HCT116 (cell line): ENCODE data around the gene SLC22A4. TPM values are rescaled to one million over a fixed set of nuclear protein-coding genes. Genes with fewer than 3 reads are reported as not detected.

Experiments used
- ATAC-seq: fragments of 200-7000 bp; cut with Tn5 transposase; 2 replicates; pipeline ENCODE4 v1.9.1; 2020; ENCODE audit warnings: mild to moderate bottlenecking, moderate library complexity
- BruUV-seq: library from RNA; stranded (reverse); fragments of 400-500 nt; replicated peaks from 2 replicates; lab custom pipeline; 2021; lab: Mats Ljungman, UMichigan
- CTCF ChIA-PET: fragments of 300-600 bp; sonication (Branson Sonifier 250); formaldehyde crosslinking; loops from one replicate; lab custom pipeline; 2021; ENCODE audit warnings: antibody characterized with exemption; lab: Charles Lee
- POLR2A ChIA-PET: fragments of 300-600, 350-600 bp; sonication (Branson Sonifier 250); formaldehyde crosslinking; loops from one replicate; lab custom pipeline; 2021; ENCODE audit warnings: antibody characterized with exemption; lab: Charles Lee
- RAD21 ChIA-PET, 2 experiments: fragments of 300-600 bp; sonication (Branson Sonifier 250); formaldehyde crosslinking; loops; one replicate each; lab custom pipeline; 2023; ENCODE audit warnings: low total read pairs in 2 of 2; ENCODE audit not compliant: uncharacterized antibody in 2 of 2, unreplicated experiment in 2 of 2, low non-redundant PET in 1 of 2; lab: Charles Lee
- DNase-seq: peaks from one replicate; pipeline ENCODE4 v3.0.0-alpha.2; 2010; ENCODE audit warnings: low read depth, low spot score
- H2AFZ ChIP-seq: fragments of 200-600 bp; shearing (Covaris generic), sonication (generic); 2 replicates; pipeline ENCODE4 v1.6.1; 2017; ENCODE audit warnings: low read depth, mixed run types, mixed read lengths, antibody characterized with exemption, low read length; ENCODE audit not compliant: poor library complexity, severe bottlenecking
- H3K27ac ChIP-seq: 2 replicates; pipeline ENCODE4 v1.5.1; 2012; ENCODE audit warnings: low read depth, low read length
- H3K27me3 ChIP-seq: fragments of 200-600 bp; sonication (generic); 2 replicates; pipeline ENCODE4 v1.6.1; 2016; ENCODE audit warnings: mixed run types, low read length, mixed read lengths; ENCODE audit not compliant: insufficient read depth
- H3K36me3 ChIP-seq, 2 experiments: fragments of 200-500 bp in 1 of 2; fragments of 200-600 bp in 1 of 2; sonication (Bioruptor generic) in 1 of 2; sonication (generic) in 1 of 2; 2 replicates each; pipeline versions ENCODE4 v1.5.1 to v1.6.1; 2014 to 2016; ENCODE audit warnings: low read length in 2 of 2, inconsistent platforms in 1 of 2, mixed read lengths in 1 of 2, mixed run types in 1 of 2; ENCODE audit not compliant: insufficient read depth in 2 of 2, control insufficient read depth in 1 of 2
- H3K4me1 ChIP-seq, 2 experiments: fragments of 200-600 bp in 1 of 2; sonication (generic) in 1 of 2; 2 replicates each; pipeline versions ENCODE4 v1.5.1 to v1.6.1; 2012 to 2017; ENCODE audit warnings: low read length in 2 of 2, inconsistent platforms in 1 of 2, mild to moderate bottlenecking in 1 of 2, mixed read lengths in 1 of 2, mixed run types in 1 of 2, moderate library complexity in 1 of 2; ENCODE audit not compliant: insufficient read depth in 2 of 2, control insufficient read depth in 1 of 2
- H3K4me2 ChIP-seq: fragments of 200-600 bp; sonication (generic); 2 replicates; pipeline ENCODE4 v1.6.1; 2017; ENCODE audit warnings: mixed run types, low read length, mixed read lengths
- H3K4me3 ChIP-seq, 2 experiments: fragments of 200-600 bp in 1 of 2; sonication (generic) in 1 of 2; replicated peaks in 1 of 2; 2 replicates each; pipeline ENCODE4 v1.5.1; 2011 to 2016; ENCODE audit warnings: low read length in 2 of 2, control low read depth in 1 of 2, low read depth in 1 of 2, mild to moderate bottlenecking in 1 of 2, mixed read lengths in 1 of 2, mixed run types in 1 of 2
- H3K79me2 ChIP-seq: fragments of 200-600 bp; sonication (generic); 2 replicates; pipeline ENCODE4 v1.6.1; 2017; ENCODE audit warnings: mild to moderate bottlenecking, mixed run types, low read length, moderate library complexity, mixed read lengths; ENCODE audit not compliant: insufficient read depth
- H3K9ac ChIP-seq: fragments of 200-600 bp; sonication (generic); 2 replicates; pipeline ENCODE4 v1.6.1; 2016; ENCODE audit warnings: low read length, mixed read lengths
- H3K9me2 ChIP-seq: fragments of 200-600 bp; sonication (generic), shearing (Covaris generic); 2 replicates; pipeline ENCODE4 v1.6.1; 2017; ENCODE audit warnings: mixed run types, mild to moderate bottlenecking, moderate library complexity; ENCODE audit not compliant: insufficient read depth
- H3K9me3 ChIP-seq, 2 experiments: fragments of 200-500 bp in 1 of 2; fragments of 200-600 bp in 1 of 2; sonication (Bioruptor generic) in 1 of 2; sonication (generic) in 1 of 2; 2 replicates each; pipeline ENCODE4 v1.6.1; 2014 to 2017; ENCODE audit warnings: low read length in 2 of 2, mixed read lengths in 2 of 2, inconsistent platforms in 1 of 2, low read depth in 1 of 2, mild to moderate bottlenecking in 1 of 2, mixed run types in 1 of 2, moderate library complexity in 1 of 2; ENCODE audit not compliant: control insufficient read depth in 1 of 2, insufficient read depth in 1 of 2
- H4K20me1 ChIP-seq: fragments of 200-600 bp; sonication (generic), shearing (Covaris generic); 2 replicates; pipeline ENCODE4 v1.6.1; 2017; ENCODE audit warnings: mixed run types, mild to moderate bottlenecking, moderate library complexity; ENCODE audit not compliant: insufficient read depth
- EZH2 ChIP-seq: fragments of 200-600 bp; sonication (generic); IDR thresholded peaks from 2 replicates; pipeline ENCODE4 v1.6.1; 2017; ENCODE audit warnings: antibody characterized with exemption, mixed run types
- JUND ChIP-seq: IDR thresholded peaks from 2 replicates; pipeline ENCODE4 v1.6.1; 2012
- POLR2A ChIP-seq: IDR thresholded peaks from 2 replicates; pipeline ENCODE4 v1.7.0; 2011; ENCODE audit warnings: borderline replicate concordance; ENCODE audit not compliant: insufficient read depth, insufficient read length; ENCODE audit errors: extremely low read depth
- POLR2AphosphoS5 ChIP-seq: IDR thresholded peaks from 2 replicates; pipeline ENCODE4 v1.6.1; 2011; ENCODE audit warnings: mild to moderate bottlenecking, low read depth, low read length, moderate library complexity
- SIN3A ChIP-seq: IDR thresholded peaks from 2 replicates; pipeline ENCODE4 v1.6.1; 2012; ENCODE audit warnings: low read depth
- SP1 ChIP-seq: IDR thresholded peaks from 2 replicates; pipeline ENCODE4 v1.6.1; 2012; ENCODE audit warnings: low read depth
- ZFX ChIP-seq: fragments of 450-650 bp; IDR thresholded peaks from 2 replicates; pipeline ENCODE4 v1.6.1; 2017
- intact Hi-C: fragments of 100-400 bp; cut with micrococcal nuclease; formaldehyde crosslinking; loops from 2 replicates; pipeline ENCODE4 v1.10.0; 2022
- total RNA-seq: library from RNA; stranded (reverse); gene quantifications from one replicate; pipeline ENCODE4 v1.2.1, GENCODE V29; 2021; ENCODE audit not compliant: unreplicated experiment

The SLC22A4 gene
- total RNA-seq, 1 experiment from 2014 or later: 0.59 TPM

DNA sequence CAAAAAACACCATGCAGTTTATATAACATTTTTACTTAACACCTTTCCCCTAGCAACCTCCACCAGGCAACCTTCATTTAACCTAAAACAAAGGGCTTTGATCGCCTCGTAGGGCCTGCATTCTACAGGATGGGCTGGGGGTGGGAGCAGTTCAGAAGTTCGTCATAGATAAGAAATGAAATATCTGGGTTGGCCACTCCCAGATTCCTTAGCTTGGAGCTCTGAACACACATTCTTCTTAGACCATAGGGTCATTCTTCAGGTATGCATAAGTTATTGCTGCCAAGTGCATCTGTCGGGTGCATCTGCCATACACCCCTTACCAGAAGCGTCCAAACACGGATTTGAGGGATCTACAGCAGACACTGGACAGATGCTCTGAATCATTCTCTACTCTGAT, 71.0 kb downstream of the SLC22A4 start:
- Histone ChIP-seq H2AFZ (no peak overlapping the region), H3K36me3 (0 out of 4 replicates have a peak, but pooled peaks cover 0 to 5% of the 10 kb centered on the region in 2 experiments), H3K9me2 (no peaks in the 10 kb centered on the region), H3K27ac (no peak overlapping the region), H3K79me2 (peaks cover 1% of the 10 kb centered on the region; the same call in 1 of the 2 replicates), H3K4me2 (peak overlapping the region; percentile 53), H3K9me3 (no peaks in the 10 kb centered on the region), H3K27me3 (no peaks in the 10 kb centered on the region), H3K4me3 (no peak overlapping the region), H3K4me1 (peaks cover 18 to 40% of the 10 kb centered on the region in 2 experiments), H4K20me1 (no peaks in the 10 kb centered on the region), H3K9ac (no peak overlapping the region; the same call in 1 of the 2 replicates)
- peak; percentile 39 for ATAC-seq
- BruUV-seq: no TSS peak
- DNase-seq: peak; percentile 59
- intact Hi-C loops: loop anchor here (5.0 to 10.0 kb wide), 2 partner anchors 73 to 190 kb away; partner anchors contain the start of gene SLC22A4
- RAD21 ChIA-PET: no interaction called here
- POLR2A ChIA-PET: no interaction called here
- TF ChIP-seq POLR2AphosphoS5 (no peak), POLR2A (no peak)
- CTCF ChIA-PET: interaction anchor here (1.6 kb wide), 1 partner anchor 71 kb away, joined by 4 read pairs; the partner anchor contains the start of gene SLC22A4

DNA sequence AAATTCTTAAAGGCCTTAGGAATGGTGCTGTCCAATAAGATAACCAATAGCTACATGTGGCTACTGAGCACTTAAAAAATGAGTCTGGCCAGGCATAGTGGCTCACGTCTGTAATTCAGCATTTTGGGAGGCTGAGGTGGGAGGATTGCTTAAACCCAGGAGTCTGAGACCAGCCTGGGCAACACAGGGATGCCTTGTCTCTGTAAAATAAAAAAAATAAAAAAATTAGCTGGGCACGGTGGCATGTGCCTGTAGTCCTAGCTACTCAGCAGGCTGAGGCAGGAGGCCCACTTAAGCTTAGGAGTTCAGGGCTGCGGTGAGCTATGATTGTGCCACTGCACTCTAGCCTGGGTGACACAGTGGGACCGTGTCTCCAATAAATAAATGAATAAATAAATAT, 74.0 kb downstream of the SLC22A4 start:
- no peak for ATAC-seq
- Histone ChIP-seq H3K9me2 (no peaks in the 10 kb centered on the region), H3K27ac (no peak overlapping the region), H3K27me3 (no peaks in the 10 kb centered on the region), H3K4me1 (peaks cover 21 to 61% of the 10 kb centered on the region in 2 experiments), H3K4me2 (peak overlapping the region; percentile 94; the same call in 1 of the 2 replicates), H3K4me3 (no peak overlapping the region), H2AFZ (no peak overlapping the region), H3K9me3 (no peaks in the 10 kb centered on the region), H3K9ac (no peak overlapping the region), H3K36me3 (0 out of 4 replicates have a peak, but pooled peaks cover 0 to 5% of the 10 kb centered on the region in 2 experiments)
- ChIA-PET RAD21 (no interaction called here), CTCF (interaction anchor here (0.8 to 3.4 kb wide), 5 partner anchors 93 to 452 kb away, joined by 3 to 14 read pairs (median 3); no protein-coding TSS in a partner anchor), POLR2A (interaction anchor here (2.2 kb wide), 1 partner anchor 75 kb away, joined by 12 read pairs; the partner anchor contains the start of gene SLC22A4)
- no TSS peak for BruUV-seq
- no peak for DNase-seq
- intact Hi-C loops: loop anchor here (5.0 to 10.0 kb wide), 2 partner anchors 76 to 193 kb away; partner anchors contain the start of gene SLC22A4
- TF ChIP-seq SP1 (no peak), JUND (no peak), ZFX (no peak), SIN3A (no peak), EZH2 (no peak)
- TF ChIP-seq, all 23 proteins: peak for 0
- Histone ChIP-seq H3K79me2 (peaks cover 27% of the 10 kb centered on the region; the same call in 1 of the 2 replicates), H4K20me1 (no peaks in the 10 kb centered on the region)
